Right cardiac atrium (tissue), 5 donors: ENCODE data around the gene LPAR5. TPM values are rescaled to one million over a fixed set of nuclear protein-coding genes. Genes with fewer than 3 reads are reported as not detected.

ENCODE experiments used
- ATAC-seq, 2 donors: fragments of 200-7000 bp; cut with Tn5 transposase; one replicate each; pipeline versions ENCODE4 v1.8.0 to v1.9.1; 2020; ENCODE audit warnings: moderate library complexity in 2 of 2, mild to moderate bottlenecking in 1 of 2
- DNase-seq, 3 donors: peaks; one replicate each; pipeline ENCODE4 v3.0.0-alpha.2; 2020
- H3K27ac ChIP-seq: one replicate; pipeline ENCODE4 v1.5.1; 2013; ENCODE audit warnings: mild to moderate bottlenecking, low read length, control low read depth, moderate library complexity
- H3K27me3 ChIP-seq: one replicate; pipeline ENCODE4 v1.6.1; 2013; ENCODE audit not compliant: control insufficient read depth, insufficient read depth
- H3K4me1 ChIP-seq: one replicate; pipeline ENCODE4 v1.6.1; 2013; ENCODE audit warnings: low read length; ENCODE audit not compliant: control insufficient read depth, insufficient read depth
- H3K4me3 ChIP-seq: one replicate; pipeline ENCODE4 v1.5.1; 2013; ENCODE audit warnings: low read length, control low read depth
- H3K9me3 ChIP-seq: one replicate; pipeline ENCODE4 v1.6.1; 2013; ENCODE audit warnings: low read length; ENCODE audit not compliant: control insufficient read depth
- WGBS: extraction: QIAGEN DNeasy Blood & Tissue Kit; methylation state at CpG from one replicate; pipeline ENCODE4 v1.1.7; 2013; 5-methylcytosine and 5-hydroxymethylcytosine counted together
- intact Hi-C, 4 donors: fragments of 100-400 bp; cut with DNase I; formaldehyde crosslinking; loops; one replicate each; pipeline versions ENCODE4 v1.11.0 to v1.14.0; 2022 to 2023
- polyA plus RNA-seq: library from polyadenylated mRNA; stranded (reverse); fragments of 200-250 nt; gene quantifications from one replicate; pipeline ENCODE4 v1.2.3, GENCODE V29; 2013
- total RNA-seq, 4 donors: library from RNA; stranded (reverse); fragmentation: NEBNext Ultra II Directional; extraction: Animal tissue kit (Norgen Biotek cat#: 25700); gene quantifications; one replicate each; pipeline ENCODE4 v1.2.1, GENCODE V29; 2021
- donor health status: healthy with polysubstance abuse.
- donor health status: DM: no; HTN: yes; CAD: no.
- donor health status: DM: no; HTN: no; CAD: no.
- donor health status: DM: no; HTN: yes; CAD: no; lungs with severe emphysema.
- donor health status: DM: yes; HTN: yes; CAD: no.

LPAR5 gene
- total and polyA plus RNA-seq, 5 donors, result 0.86 to 2.6 (median 1.7) TPM

DNA sequence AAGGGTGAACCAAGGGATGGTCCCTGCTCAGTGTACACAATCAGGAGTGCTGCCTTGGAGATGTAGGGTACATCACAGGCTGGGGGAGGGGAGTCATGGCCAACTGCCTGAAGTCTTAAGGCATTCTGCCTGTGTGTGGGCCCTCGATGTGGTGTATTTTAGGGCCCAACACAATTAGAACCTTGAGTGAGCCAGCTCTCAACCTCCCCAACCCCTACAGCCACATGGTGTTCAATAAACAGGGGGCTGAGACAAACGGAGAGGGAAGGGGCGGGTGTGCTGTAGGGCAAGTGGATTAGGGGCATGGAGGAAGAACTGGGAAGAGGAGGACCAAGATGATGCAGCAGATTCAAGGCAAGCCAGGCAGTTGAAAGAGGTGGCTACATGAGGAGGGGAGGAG is 20.0 kb downstream of the LPAR5 start:
- WGBS, result 45% methylated on average over 3 of the region's 3 CpGs
- Histone ChIP-seq H3K4me1 (peaks cover 19% of the 10 kb centered on the region), H3K9me3 (no peaks in the 10 kb centered on the region), H3K4me3 (no peak overlapping the region), H3K27ac (no peak overlapping the region), H3K27me3 (no peaks in the 10 kb centered on the region)
- ATAC-seq (no peak), DNase-seq (no peak)
- intact Hi-C loops, result loop anchor here in 3 of 4 donors (10.0 kb wide), 3 partner anchors 69 to 209 kb away; partner anchors contain the start of genes GPR162 (in 1 of the 3), P3H3 (in 1 of the 3) and ZNF384 (in 1 of the 3)

DNA sequence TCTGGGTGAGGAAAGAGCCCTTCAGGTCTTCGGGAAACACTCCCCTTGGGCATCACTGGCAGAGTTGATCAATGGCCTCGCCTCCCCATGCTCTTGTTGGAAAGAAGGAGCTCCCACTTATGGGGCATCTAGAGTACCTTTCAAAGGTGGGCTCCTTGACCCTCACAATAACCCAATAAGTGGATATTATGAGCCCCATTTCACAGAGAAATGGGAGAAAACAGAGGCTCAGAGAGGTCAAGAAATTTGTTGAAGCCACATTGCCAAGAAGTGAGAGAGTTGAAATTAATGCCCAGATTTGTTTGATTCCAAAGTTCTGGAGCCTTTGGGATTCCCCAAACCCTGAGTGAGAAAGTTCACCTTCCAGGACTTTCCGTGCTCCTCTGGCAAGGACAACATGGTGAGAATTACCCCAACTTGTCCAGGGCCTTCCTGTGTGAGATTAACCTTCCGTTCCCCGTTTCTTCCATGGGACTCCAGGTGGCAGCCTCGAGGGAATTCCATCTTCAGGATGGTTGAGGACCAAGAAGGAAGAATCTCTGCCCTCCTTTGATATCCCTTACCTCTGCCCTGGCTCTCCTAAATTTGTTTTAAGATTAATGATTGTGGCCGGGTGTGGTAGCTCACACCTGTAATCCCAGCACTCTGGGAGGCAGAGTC is 21.1 kb downstream of the LPAR5 start:
- Histone ChIP-seq H3K27ac (peak overlapping the region; percentile 94), H3K27me3 (no peaks in the 10 kb centered on the region), H3K4me1 (peaks cover 19% of the 10 kb centered on the region), H3K9me3 (no peaks in the 10 kb centered on the region), H3K4me3 (no peak overlapping the region)
- intact Hi-C loops, result loop anchor here in 3 of 4 donors (10.0 kb wide), 3 partner anchors 70 to 210 kb away; partner anchors contain the start of genes GPR162 (in 1 of the 3), P3H3 (in 1 of the 3) and ZNF384 (in 1 of the 3)
- DNase-seq (no peak), ATAC-seq (no peak)
- 72% methylated on average over 7 of the region's 7 CpGs for WGBS

- Histone ChIP-seq H3K27ac (peak overlapping the region; percentile 94), H3K9me3 (no peaks in the 10 kb centered on the region), H3K27me3 (no peaks in the 10 kb centered on the region), H3K4me3 (no peak overlapping the region), H3K4me1 (peaks cover 19% of the 10 kb centered on the region)
- WGBS, result 3% methylated on average over 21 of the region's 21 CpGs
- DNase-seq (peak; percentile 94 to 97 (median 96)), ATAC-seq (peak; percentile 91 to 93)
- intact Hi-C loops, result loop anchor here in 3 of 4 donors (10.0 kb wide), 3 partner anchors 71 to 211 kb away; partner anchors contain the start of genes GPR162 (in 1 of the 3), P3H3 (in 1 of the 3) and ZNF384 (in 1 of the 3)
Measured at GRCh38 chr12:6613776-6614512, 21.8 kb downstream of the LPAR5 start.

DNA sequence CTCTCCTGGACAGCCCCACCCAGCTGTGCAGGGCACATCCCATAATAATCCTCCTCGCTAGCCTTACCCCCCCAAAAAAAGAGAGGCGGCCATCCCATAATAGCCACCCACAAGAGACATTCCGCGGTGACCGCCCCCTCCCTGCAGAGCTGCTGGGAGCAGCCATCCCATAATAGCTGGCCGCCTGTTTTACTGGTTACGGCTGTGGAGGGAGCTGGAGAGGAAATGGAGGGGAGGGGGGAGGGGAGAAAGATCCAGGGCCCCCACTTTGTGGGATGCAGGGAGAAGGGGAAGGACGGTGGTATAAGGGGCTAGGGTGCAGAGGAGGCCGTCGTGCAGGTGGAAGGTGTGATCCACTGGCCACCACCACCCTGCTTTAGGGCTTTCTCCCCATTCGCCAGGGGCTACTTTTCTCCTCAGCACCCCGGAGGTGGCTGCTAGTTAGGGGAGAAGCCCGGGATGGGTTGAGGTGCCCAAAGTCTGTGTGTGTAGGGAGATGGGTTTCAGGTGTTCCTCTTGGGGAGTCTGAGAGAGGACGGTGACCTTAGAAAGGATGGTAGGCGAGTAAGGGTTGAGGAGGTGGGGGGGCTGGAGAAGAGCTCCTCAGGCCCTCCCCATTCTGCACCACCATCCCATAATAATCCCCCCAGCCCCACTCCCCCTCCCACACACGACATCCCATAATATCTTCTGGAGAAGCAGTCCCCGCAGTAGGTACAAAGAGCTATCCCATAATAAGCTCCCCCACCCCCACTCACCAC is 22.6 kb downstream of the LPAR5 start:
- intact Hi-C loops, result loop anchor here in 3 of 4 donors (10.0 kb wide), 3 partner anchors 72 to 212 kb away; partner anchors contain the start of genes GPR162 (in 1 of the 3), P3H3 (in 1 of the 3) and ZNF384 (in 1 of the 3)
- ATAC-seq (peak; percentile 39), DNase-seq (peak; percentile 82 to 94 (median 92))
- no peaks in the 10 kb centered on the region for H3K27me3 ChIP-seq
- WGBS, result 5% methylated on average over 17 of the region's 17 CpGs
- H3K4me1 ChIP-seq, result peaks cover 19% of the 10 kb centered on the region
- H3K9me3 ChIP-seq, result no peaks in the 10 kb centered on the region
- no peak overlapping the region for H3K4me3 ChIP-seq
- H3K27ac ChIP-seq, result peak overlapping the region; percentile 98

DNA sequence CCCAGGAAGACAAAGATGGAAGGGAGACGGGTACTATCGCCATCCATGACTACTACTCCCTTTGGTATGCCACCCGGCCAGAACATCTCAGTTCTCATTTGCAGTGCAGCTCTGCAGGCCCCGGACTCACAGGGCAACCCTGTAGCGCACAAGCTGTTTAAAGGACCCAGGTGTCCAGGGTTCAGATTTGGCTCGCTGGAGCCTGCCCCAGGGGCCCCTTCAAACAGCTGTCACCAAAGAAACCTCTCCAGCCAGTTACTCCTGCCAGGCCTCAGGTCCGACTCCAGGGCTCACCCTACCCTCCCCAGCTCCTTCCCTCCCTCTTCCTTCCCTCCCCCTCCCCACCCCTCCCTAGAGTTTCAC is 23.1 kb downstream of the LPAR5 start:
- intact Hi-C loops, result loop anchor here in 3 of 4 donors (10.0 kb wide), 3 partner anchors 72 to 212 kb away; partner anchors contain the start of genes GPR162 (in 1 of the 3), P3H3 (in 1 of the 3) and ZNF384 (in 1 of the 3)

DNA sequence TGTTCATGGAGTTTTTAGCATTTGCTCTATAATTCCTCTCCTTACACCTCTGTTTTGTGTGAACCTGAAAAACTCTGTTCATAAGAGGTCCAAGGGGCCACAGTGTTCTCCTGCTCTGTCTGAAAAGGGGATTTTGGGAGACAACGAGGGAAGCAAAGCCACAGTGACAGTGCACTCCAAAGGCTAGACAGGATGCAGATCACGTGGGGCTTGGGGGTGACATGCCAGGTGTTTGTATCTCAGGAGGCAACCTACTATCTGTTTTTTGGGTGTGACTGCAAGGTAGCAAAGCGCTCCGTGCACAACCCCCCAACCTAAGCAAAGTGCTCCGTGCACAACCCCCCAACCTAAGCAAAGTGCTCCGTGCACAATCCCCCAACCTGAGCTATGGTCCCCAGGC is 23.5 kb downstream of the LPAR5 start:
- Histone ChIP-seq H3K4me3 (no peak overlapping the region), H3K9me3 (no peaks in the 10 kb centered on the region), H3K27me3 (no peaks in the 10 kb centered on the region), H3K27ac (peak overlapping the region; percentile 43), H3K4me1 (peaks cover 19% of the 10 kb centered on the region)
- intact Hi-C loops, result loop anchor here in 3 of 4 donors (10.0 kb wide), 3 partner anchors 73 to 213 kb away; partner anchors contain the start of genes GPR162 (in 1 of the 3), P3H3 (in 1 of the 3) and ZNF384 (in 1 of the 3)
- DNase-seq, result no peak
- ATAC-seq, result no peak
- WGBS, result 64% methylated on average over 6 of the region's 6 CpGs

More for the DNA sequence above, 23.1 kb downstream of the LPAR5 start:
- H3K4me3 ChIP-seq, result no peak overlapping the region
- H3K9me3 ChIP-seq, result no peaks in the 10 kb centered on the region
- ATAC-seq (no peak), DNase-seq (no peak)
- WGBS, result 34% methylated on average over 7 of the region's 7 CpGs
- peaks cover 19% of the 10 kb centered on the region for H3K4me1 ChIP-seq
- peak overlapping the region; percentile 43 for H3K27ac ChIP-seq
- no peaks in the 10 kb centered on the region for H3K27me3 ChIP-seq

GRCh38 chr12:6608592-6609281 is 27.0 kb downstream of the LPAR5 start:
- DNase-seq (no peak), ATAC-seq (no peak)
- 51% methylated on average over 8 of the region's 8 CpGs for WGBS
- Histone ChIP-seq H3K27ac (peak overlapping the region; percentile 40), H3K4me3 (no peak overlapping the region), H3K9me3 (no peaks in the 10 kb centered on the region), H3K27me3 (no peaks in the 10 kb centered on the region), H3K4me1 (peaks cover 21% of the 10 kb centered on the region)
- intact Hi-C loops, result no loop called here

DNA sequence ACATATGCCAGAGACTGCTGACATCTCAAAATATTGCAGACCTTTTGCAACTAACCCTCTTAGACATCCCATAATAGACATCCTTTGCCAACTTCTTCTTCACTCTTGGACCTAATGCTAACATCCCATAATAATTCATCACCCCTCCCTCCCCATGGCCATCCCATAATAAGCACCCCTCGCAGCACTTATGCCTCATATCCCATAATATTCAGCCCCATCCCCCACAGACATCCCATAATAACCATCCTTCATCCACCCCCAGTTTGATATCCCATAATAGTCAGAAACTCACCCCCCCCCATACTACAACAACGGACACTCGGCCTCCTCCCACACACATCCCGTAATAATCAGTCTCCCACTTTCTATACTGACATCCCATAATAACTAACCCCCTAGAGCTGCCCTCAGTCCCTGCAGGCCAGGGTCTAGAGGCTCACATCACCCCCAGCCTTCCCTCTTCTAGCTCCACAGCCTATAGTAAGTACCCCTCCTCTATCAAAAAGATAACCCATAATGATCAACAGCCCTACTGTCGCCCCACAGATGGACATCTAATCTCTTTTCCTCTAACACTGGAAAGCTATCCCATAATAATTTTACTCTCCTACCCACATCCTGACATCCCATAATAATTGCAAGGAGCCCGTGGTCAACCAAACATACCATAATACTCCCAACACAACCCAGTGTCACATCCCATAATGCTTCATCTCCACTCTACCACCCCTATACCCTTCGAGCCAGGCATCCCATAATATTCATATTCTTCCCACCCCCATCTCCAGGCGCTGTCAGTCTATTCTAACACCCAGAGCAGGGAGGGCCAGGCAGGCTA is 27.8 kb downstream of the LPAR5 start:
- H3K27me3 ChIP-seq, result no peaks in the 10 kb centered on the region
- peak in 2 of 3 donors; percentile 71 to 79 for DNase-seq
- peaks cover 20% of the 10 kb centered on the region for H3K4me1 ChIP-seq
- whole genome bisulfite sequencing, result 3% methylated on average over 8 of the region's 8 CpGs
- peak; percentile 3 to 4 for ATAC-seq
- no peaks in the 10 kb centered on the region for H3K9me3 ChIP-seq
- no peak overlapping the region for H3K4me3 ChIP-seq
- H3K27ac ChIP-seq, result peak overlapping the region; percentile 69
- intact Hi-C loops, result no loop called here

DNA sequence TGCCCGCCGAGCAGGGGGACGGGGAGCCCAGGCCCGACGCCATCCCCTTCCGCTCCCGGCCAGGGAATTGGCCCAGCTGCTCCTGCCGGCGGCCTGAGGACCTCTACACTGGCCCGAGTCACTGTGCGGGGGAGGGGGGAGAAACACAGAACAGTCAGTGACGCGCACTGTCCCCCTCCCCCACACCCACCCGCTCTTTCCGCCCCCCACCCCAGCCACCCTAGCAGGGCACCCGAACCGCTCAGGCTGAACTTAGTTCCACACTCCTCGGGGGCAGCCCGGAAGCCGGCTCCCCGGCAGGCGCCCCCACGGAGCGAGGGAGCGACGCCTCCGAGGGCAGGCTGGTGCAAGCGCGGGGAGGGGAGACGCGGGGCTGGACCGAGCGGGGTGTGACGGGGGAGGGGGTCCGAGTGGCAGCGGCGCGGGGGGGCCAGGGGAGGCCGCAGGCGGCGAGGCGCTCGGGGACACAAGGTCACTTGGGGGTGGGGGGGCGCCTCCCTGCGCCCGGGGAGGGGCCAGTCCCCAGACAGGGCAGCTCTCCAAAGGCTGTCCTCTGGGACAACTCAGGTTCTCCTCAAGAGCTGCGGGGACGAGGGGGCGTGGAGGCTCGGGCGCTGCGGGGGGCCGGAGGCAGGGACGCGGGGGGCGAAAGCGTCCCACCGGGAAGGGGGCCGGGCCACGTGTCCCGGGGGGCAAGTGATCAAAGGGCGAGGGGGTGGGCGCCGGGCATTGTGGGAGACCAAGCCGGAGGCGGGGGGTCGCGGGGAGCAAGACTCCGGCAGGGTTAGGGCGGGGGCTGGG is 29.2 kb downstream of the LPAR5 start:
- intact Hi-C loops, result no loop called here
- Histone ChIP-seq H3K4me1 (peaks cover 11% of the 10 kb centered on the region), H3K4me3 (peak overlapping the region; percentile 99)

More for the DNA sequence above, 29.2 kb downstream of the LPAR5 start:
- 1% methylated on average over 70 of the region's 70 CpGs for WGBS
- peak; percentile 54 to 61 for ATAC-seq
- Histone ChIP-seq H3K27ac (peak overlapping the region; percentile 97), H3K9me3 (no peaks in the 10 kb centered on the region), H3K27me3 (no peaks in the 10 kb centered on the region)
- DNase-seq, result peak; percentile 80 to 92 (median 91)
